H9 (cell line): ENCODE measurements around the gene SNUPN. TPM values are rescaled to one million over a fixed set of nuclear protein-coding genes. Genes with fewer than 3 reads are reported as not detected.

Experiments
- DNase-seq: peaks from one replicate; pipeline ENCODE4 v3.0.0-alpha.2; 2017
- H2AFZ ChIP-seq: one replicate; pipeline ENCODE4 v1.6.1; 2013; ENCODE audit warnings: mild to moderate bottlenecking, low read length, control low read depth, moderate library complexity
- H2AK5ac ChIP-seq: 2 replicates; pipeline ENCODE4 v1.6.1; 2013; ENCODE audit warnings: low read length, control low read depth, mixed read lengths; ENCODE audit not compliant: insufficient read length
- H2BK120ac ChIP-seq: one replicate; pipeline ENCODE4 v1.6.1; 2013; ENCODE audit warnings: low read depth, mild to moderate bottlenecking, low read length, control low read depth, inconsistent platforms; ENCODE audit not compliant: poor library complexity, severe bottlenecking
- H2BK12ac ChIP-seq: 2 replicates; pipeline ENCODE4 v1.6.1; 2013; ENCODE audit warnings: low read length, control low read depth, mixed read lengths, low read depth; ENCODE audit not compliant: insufficient read length
- H2BK15ac ChIP-seq: 2 replicates; pipeline ENCODE4 v1.6.1; 2013; ENCODE audit warnings: low read depth, low read length, control low read depth
- H2BK20ac ChIP-seq: one replicate; pipeline ENCODE4 v1.6.1; 2013; ENCODE audit warnings: low read depth, mild to moderate bottlenecking, low read length, control low read depth, inconsistent platforms; ENCODE audit not compliant: poor library complexity, severe bottlenecking
- H2BK5ac ChIP-seq: 2 replicates; pipeline ENCODE4 v1.6.1; 2013; ENCODE audit warnings: low read length, control low read depth, mixed read lengths; ENCODE audit not compliant: insufficient read length
- H3K14ac ChIP-seq: 2 replicates; pipeline ENCODE4 v1.6.1; 2013; ENCODE audit warnings: low read length, control low read depth; ENCODE audit not compliant: insufficient read depth
- H3K18ac ChIP-seq: 2 replicates; pipeline ENCODE4 v1.6.1; 2013; ENCODE audit warnings: low read depth, mild to moderate bottlenecking, mixed read lengths, low read length, control low read depth; ENCODE audit not compliant: insufficient read length
- H3K23ac ChIP-seq: 2 replicates; pipeline ENCODE4 v1.6.1; 2013; ENCODE audit warnings: low read length, control low read depth, mixed read lengths, low read depth; ENCODE audit not compliant: insufficient read length
- H3K23me2 ChIP-seq: 2 replicates; pipeline ENCODE4 v1.6.1; 2013; ENCODE audit warnings: low read depth, mild to moderate bottlenecking, mixed read lengths, low read length, control low read depth; ENCODE audit not compliant: insufficient read length, poor library complexity, severe bottlenecking
- H3K27ac ChIP-seq: 2 replicates; pipeline ENCODE4 v1.5.1; 2013; ENCODE audit warnings: low read length, control low read depth, mixed read lengths, low read depth; ENCODE audit not compliant: insufficient read length
- H3K27me3 ChIP-seq: 2 replicates; pipeline ENCODE4 v1.6.1; 2013; ENCODE audit warnings: low read length, control low read depth, inconsistent platforms; ENCODE audit not compliant: insufficient read depth
- H3K4ac ChIP-seq: 2 replicates; pipeline ENCODE4 v1.6.1; 2013; ENCODE audit warnings: low read depth, mild to moderate bottlenecking, control low read depth, inconsistent platforms, low read length, moderate library complexity
- H3K4me1 ChIP-seq: 2 replicates; pipeline ENCODE4 v1.6.1; 2013; ENCODE audit warnings: low read length, control low read depth, inconsistent platforms; ENCODE audit not compliant: insufficient read depth
- H3K4me2 ChIP-seq: 2 replicates; pipeline ENCODE4 v1.6.1; 2013; ENCODE audit warnings: low read length, control low read depth, mixed read lengths; ENCODE audit not compliant: insufficient read length, insufficient read depth
- H3K56ac ChIP-seq: 2 replicates; pipeline ENCODE4 v1.6.1; 2013; ENCODE audit warnings: low read depth, mild to moderate bottlenecking, mixed read lengths, low read length, control low read depth; ENCODE audit not compliant: insufficient read length
- H3K79me1 ChIP-seq: 2 replicates; pipeline ENCODE4 v1.6.1; 2013; ENCODE audit warnings: low read depth, mild to moderate bottlenecking, moderate library complexity, low read length, control low read depth, inconsistent platforms; ENCODE audit not compliant: insufficient read depth, poor library complexity, severe bottlenecking
- H3K79me2 ChIP-seq: 2 replicates; pipeline ENCODE4 v1.6.1; 2013; ENCODE audit warnings: low read length, control low read depth, inconsistent platforms; ENCODE audit not compliant: insufficient read depth
- H3K9ac ChIP-seq: 2 replicates; pipeline ENCODE4 v1.6.1; 2013; ENCODE audit warnings: low read length, control low read depth, mixed read lengths; ENCODE audit not compliant: insufficient read length; ENCODE audit errors: extremely low read depth
- H3K9me3 ChIP-seq: one replicate; pipeline ENCODE4 v1.6.1; 2013; ENCODE audit warnings: low read depth, low read length, inconsistent platforms; ENCODE audit not compliant: control insufficient read depth
- H3T11ph ChIP-seq: one replicate; pipeline ENCODE4 v1.6.1; 2013; ENCODE audit warnings: mild to moderate bottlenecking, low read length, control low read depth, inconsistent platforms
- H4K20me1 ChIP-seq: one replicate; pipeline ENCODE4 v1.6.1; 2013; ENCODE audit not compliant: control insufficient read depth, insufficient read length, insufficient read depth
- H4K5ac ChIP-seq: 2 replicates; pipeline ENCODE4 v1.6.1; 2013; ENCODE audit warnings: low read depth, mild to moderate bottlenecking, mixed read lengths, low read length, control low read depth; ENCODE audit not compliant: insufficient read length
- H4K8ac ChIP-seq: replicated peaks from 2 replicates; pipeline ENCODE4 v1.6.1; 2013; ENCODE audit warnings: low read length, control low read depth, mixed read lengths, low read depth; ENCODE audit not compliant: insufficient read length
- H4K91ac ChIP-seq: 2 replicates; pipeline ENCODE4 v1.6.1; 2013; ENCODE audit warnings: low read depth, mild to moderate bottlenecking, moderate library complexity, mixed read lengths, low read length, control low read depth; ENCODE audit not compliant: insufficient read length
- H3K27ac Mint-ChIP-seq, 3 experiments: 2 replicates in 2 of 3; 3 replicates in 1 of 3; pipeline ENCODE4 v1.8.0; 2020 to 2021; ENCODE audit warnings: mixed read lengths in 3 of 3, mild to moderate bottlenecking in 1 of 3, moderate library complexity in 1 of 3
- H3K27me3 Mint-ChIP-seq: 2 replicates; pipeline ENCODE4 v1.8.0; 2021; ENCODE audit warnings: low read depth, mild to moderate bottlenecking, moderate library complexity, mixed read lengths
- H3K36me3 Mint-ChIP-seq, 3 experiments: 2 replicates in 2 of 3; 3 replicates in 1 of 3; pipeline ENCODE4 v1.8.0; 2020 to 2021; ENCODE audit warnings: low read depth in 3 of 3, mixed read lengths in 3 of 3; ENCODE audit not compliant: insufficient read depth in 1 of 3
- H3K4me1 Mint-ChIP-seq, 2 experiments: 2 replicates each; pipeline ENCODE4 v1.8.0; 2020; ENCODE audit warnings: mixed read lengths in 2 of 2
- H3K4me3 Mint-ChIP-seq, 2 experiments: 2 replicates in 1 of 2; 3 replicates in 1 of 2; pipeline ENCODE4 v1.8.0; 2020 to 2021; ENCODE audit warnings: mild to moderate bottlenecking in 2 of 2, mixed read lengths in 2 of 2, moderate library complexity in 1 of 2
- H3K9me3 Mint-ChIP-seq, 2 experiments: 2 replicates in 1 of 2; 3 replicates in 1 of 2; pipeline ENCODE4 v1.8.0; 2020; ENCODE audit warnings: mild to moderate bottlenecking in 2 of 2, mixed read lengths in 2 of 2, moderate library complexity in 1 of 2
- WGBS: extraction: QIAGEN DNeasy Blood & Tissue Kit; methylation state at CpG from one replicate; pipeline ENCODE4 v1.1.7; 2013; ENCODE audit warnings: missing lambda C conversion rate, low lambda C conversion rate, mixed read lengths; ENCODE audit not compliant: insufficient read length; ENCODE audit errors: extremely low coverage; 5-methylcytosine and 5-hydroxymethylcytosine counted together
- total RNA-seq: library from RNA; stranded (reverse); gene quantifications from 2 replicates; pipeline ENCODE4 v1.2.1, GENCODE V29; 2021
- TF ChIP-seq, protein P1 (sequence below): fragments of 200-600 bp; sonication (generic); conservative IDR thresholded peaks from 3 replicates; pipeline ENCODE4 v1.8.0; 2021; ENCODE audit warnings: antibody characterized with exemption, mild to moderate bottlenecking

SNUPN gene
- total RNA-seq, 1 experiment from 2014 or later: 32.7 TPM

GRCh38 chr15:75650908-75651809, 25.6 kb upstream of the SNUPN start:
- Histone ChIP-seq H4K20me1 (no peaks in the 10 kb centered on the region), H3K27me3 (peaks cover 4% of the 10 kb centered on the region; the same call in 1 of the 2 replicates), H3K79me2 (peaks cover 9% of the 10 kb centered on the region; the same call in 1 of the 2 replicates)

More at GRCh38 chr15:75650908-75651809, 25.6 kb upstream of the SNUPN start:
- peaks cover 9% of the 10 kb centered on the region for H3K27me3 Mint-ChIP-seq
- Histone ChIP-seq H2BK15ac (no peak overlapping the region), H3K79me1 (no peaks in the 10 kb centered on the region), H3K18ac (no peak overlapping the region), H3K4me2 (no peak overlapping the region), H2BK20ac (no peak overlapping the region), H3K56ac (no peak overlapping the region), H3K27ac (no peak overlapping the region), H3T11ph (no peak overlapping the region), H2BK12ac (no peak overlapping the region), H3K9ac (no peak overlapping the region), H4K91ac (no peak overlapping the region), H4K5ac (no peak overlapping the region), H3K23ac (no peak overlapping the region), H3K4me1 (peaks cover 3% of the 10 kb centered on the region; the same call in 1 of the 2 replicates), H3K23me2 (peaks cover 17% of the 10 kb centered on the region), H2AFZ (no peak overlapping the region), H4K8ac (no peak overlapping the region), H2AK5ac (no peak overlapping the region), H3K4ac (no peak overlapping the region), H2BK5ac (no peak overlapping the region), H3K9me3 (no peaks in the 10 kb centered on the region), H3K14ac (no peak overlapping the region), H2BK120ac (no peak overlapping the region)
- DNase-seq: no peak
- H3K4me1 Mint-ChIP-seq: peaks cover 55 to 56% of the 10 kb centered on the region in 2 experiments
- TF ChIP-seq, protein P1, sequence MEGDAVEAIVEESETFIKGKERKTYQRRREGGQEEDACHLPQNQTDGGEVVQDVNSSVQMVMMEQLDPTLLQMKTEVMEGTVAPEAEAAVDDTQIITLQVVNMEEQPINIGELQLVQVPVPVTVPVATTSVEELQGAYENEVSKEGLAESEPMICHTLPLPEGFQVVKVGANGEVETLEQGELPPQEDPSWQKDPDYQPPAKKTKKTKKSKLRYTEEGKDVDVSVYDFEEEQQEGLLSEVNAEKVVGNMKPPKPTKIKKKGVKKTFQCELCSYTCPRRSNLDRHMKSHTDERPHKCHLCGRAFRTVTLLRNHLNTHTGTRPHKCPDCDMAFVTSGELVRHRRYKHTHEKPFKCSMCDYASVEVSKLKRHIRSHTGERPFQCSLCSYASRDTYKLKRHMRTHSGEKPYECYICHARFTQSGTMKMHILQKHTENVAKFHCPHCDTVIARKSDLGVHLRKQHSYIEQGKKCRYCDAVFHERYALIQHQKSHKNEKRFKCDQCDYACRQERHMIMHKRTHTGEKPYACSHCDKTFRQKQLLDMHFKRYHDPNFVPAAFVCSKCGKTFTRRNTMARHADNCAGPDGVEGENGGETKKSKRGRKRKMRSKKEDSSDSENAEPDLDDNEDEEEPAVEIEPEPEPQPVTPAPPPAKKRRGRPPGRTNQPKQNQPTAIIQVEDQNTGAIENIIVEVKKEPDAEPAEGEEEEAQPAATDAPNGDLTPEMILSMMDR: no peak
- no CpG with 5 or more reads among the region's 9 CpGs for WGBS
- H3K4me3 Mint-ChIP-seq: peak overlapping the region; percentile 93 to 97
- H3K9me3 Mint-ChIP-seq: no peaks in the 10 kb centered on the region
- peaks cover 11 to 40% (median 30%) of the 10 kb centered on the region in 3 experiments for H3K36me3 Mint-ChIP-seq
- peak overlapping the region in 2 of 3 experiments; percentile 17 to 49; a peak in 5 of 7 replicates for H3K27ac Mint-ChIP-seq
